PC-9 (cell line): ENCODE data around the gene A4GNT.

ENCODE experiments used
- EZH2 ChIP-seq: fragments of 200-600 bp; sonication (generic); IDR thresholded peaks from 2 replicates; pipeline ENCODE4 v1.8.0; 2017; ENCODE audit warnings: antibody characterized with exemption, low read depth
- TF ChIP-seq, protein P1 (sequence below): fragments of 200-600 bp; sonication (generic); conservative IDR thresholded peaks from 2 replicates; pipeline ENCODE4 v1.6.1; 2017; ENCODE audit warnings: mixed run types, antibody characterized with exemption, mild to moderate bottlenecking, moderate library complexity

DNA sequence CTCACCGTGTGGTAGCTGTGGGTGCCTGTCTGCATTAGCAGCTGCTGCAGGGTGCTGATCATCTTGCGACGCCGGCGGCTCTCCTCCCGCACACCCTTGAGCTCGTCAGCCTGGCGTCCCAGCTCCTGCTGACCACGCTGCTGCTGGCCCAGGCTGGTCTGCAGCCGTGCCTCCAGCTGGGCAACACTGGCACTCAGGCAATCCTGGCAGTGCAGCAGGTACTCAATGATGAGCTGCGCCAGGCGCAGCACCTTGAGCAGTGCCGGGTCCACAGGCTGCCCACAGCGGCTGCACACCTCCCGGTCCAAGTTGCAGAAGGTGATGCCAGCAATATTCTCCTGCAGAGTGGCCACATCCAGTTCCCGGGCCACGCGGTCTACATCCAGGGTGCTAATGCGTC is 28.7 kb downstream of the A4GNT start:
- TF ChIP-seq, protein P1, sequence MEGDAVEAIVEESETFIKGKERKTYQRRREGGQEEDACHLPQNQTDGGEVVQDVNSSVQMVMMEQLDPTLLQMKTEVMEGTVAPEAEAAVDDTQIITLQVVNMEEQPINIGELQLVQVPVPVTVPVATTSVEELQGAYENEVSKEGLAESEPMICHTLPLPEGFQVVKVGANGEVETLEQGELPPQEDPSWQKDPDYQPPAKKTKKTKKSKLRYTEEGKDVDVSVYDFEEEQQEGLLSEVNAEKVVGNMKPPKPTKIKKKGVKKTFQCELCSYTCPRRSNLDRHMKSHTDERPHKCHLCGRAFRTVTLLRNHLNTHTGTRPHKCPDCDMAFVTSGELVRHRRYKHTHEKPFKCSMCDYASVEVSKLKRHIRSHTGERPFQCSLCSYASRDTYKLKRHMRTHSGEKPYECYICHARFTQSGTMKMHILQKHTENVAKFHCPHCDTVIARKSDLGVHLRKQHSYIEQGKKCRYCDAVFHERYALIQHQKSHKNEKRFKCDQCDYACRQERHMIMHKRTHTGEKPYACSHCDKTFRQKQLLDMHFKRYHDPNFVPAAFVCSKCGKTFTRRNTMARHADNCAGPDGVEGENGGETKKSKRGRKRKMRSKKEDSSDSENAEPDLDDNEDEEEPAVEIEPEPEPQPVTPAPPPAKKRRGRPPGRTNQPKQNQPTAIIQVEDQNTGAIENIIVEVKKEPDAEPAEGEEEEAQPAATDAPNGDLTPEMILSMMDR: no peak
- no peak for TF ChIP-seq EZH2
